GM21381 (cell line): ENCODE measurements around the gene CNKSR3.
A peak's percentile ranks its signal among the peaks of the same experiment; 100 is the strongest.
"Not testable (repeated sequence)": the region's sequence is repeated elsewhere in the genome, so short reads cannot be mapped to it uniquely, and the experiment has no call there.

ENCODE experiments used
- ATAC-seq: cut with Tn5 transposase; IDR thresholded peaks from one replicate; pipeline ENCODE4 v1.9.1; 2021; ENCODE audit warnings: mild to moderate bottlenecking, moderate library complexity; ENCODE audit not compliant: unreplicated experiment

Gene CNKSR3

GRCh38 chr6:154528310-154528915, 17.9 kb upstream of the CNKSR3 start:
- ATAC-seq: no peak

DNA sequence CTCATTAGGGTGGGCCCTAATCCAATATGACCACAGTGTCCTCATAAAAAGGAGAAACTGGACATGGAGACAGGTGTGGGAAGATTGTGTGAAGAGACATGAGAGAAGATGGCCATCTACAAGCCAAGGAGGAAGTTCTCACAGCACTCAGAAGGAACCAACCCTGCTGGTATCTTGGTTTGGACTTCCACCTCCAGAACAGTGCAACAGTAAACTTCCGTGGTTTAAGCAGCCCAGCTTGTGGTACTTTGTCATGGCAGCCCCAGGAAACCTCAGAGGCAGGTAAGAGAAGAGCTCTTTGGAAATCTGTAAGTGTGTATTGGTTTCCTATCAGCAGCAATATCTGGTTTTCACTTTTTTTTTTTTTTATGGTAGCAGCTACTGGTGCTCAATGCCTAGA, 16.5 kb upstream of the CNKSR3 start:
- ATAC-seq: no peak

DNA sequence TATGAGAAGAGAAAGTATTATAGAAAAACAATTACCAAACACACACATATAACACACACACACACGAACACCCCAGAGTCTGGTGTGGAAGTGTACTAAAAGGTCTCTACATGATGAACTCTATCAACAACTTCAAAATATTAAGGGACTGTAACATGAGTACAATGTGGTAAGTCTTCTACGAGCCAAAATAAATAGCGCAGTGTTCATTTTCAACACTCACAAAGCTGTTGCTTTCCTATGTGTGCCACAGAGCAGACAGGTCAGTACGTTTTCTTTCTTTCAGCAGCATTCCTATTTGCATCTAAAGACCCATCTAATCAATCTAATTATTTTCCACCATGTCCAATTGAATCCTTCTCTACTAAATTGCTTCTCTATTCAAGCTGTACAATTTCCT, 12.1 kb upstream of the CNKSR3 start:
- no peak for ATAC-seq

DNA sequence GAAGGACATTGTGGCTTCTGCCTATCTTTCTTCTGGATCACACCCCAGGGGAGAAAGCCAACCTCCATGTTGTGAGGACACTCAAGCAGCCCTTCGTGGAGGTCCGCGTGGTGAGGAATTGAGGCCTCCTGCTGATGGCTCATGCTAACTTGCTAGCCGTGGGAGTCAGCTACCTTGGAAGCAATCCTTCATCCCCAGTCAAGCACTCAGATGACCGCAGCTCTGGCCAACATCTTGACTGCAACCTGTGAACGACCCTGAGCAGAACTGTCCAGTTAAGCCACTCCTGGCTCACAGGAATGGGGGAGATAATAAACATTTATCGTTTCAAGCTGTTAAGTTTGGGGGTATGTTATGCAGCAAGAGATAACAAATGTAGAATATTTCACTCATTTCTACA, 10.9 kb upstream of the CNKSR3 start:
- ATAC-seq: no peak

- no peak for ATAC-seq
Observed at GRCh38 chr6:154520280-154520679, 9.8 kb upstream of the CNKSR3 start.

DNA sequence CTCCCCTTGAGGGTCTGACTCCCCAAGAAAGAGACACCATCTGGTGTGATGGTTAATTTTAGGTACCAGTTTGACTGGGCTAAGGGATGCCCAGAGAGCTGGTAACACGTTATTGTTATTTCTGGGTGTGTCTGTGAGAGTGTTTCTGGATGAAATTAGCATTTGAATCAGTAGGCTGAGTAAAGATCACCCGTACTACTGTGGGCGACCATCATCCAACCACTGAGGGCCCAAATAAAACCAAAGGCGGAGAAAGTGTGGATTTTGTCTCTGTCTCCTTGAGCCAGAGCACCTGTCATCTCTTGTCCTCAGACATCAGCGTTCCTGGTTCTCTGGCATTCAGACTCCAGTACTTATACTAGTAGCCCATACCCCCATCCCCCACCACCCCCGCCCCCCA, 7.9 kb upstream of the CNKSR3 start:
- no peak for ATAC-seq

- ATAC-seq: no peak
Observed at GRCh38 chr6:154516276-154516675, 5.8 kb upstream of the CNKSR3 start.

- ATAC-seq: no peak
Observed at GRCh38 chr6:154515826-154516225, 5.3 kb upstream of the CNKSR3 start.

DNA sequence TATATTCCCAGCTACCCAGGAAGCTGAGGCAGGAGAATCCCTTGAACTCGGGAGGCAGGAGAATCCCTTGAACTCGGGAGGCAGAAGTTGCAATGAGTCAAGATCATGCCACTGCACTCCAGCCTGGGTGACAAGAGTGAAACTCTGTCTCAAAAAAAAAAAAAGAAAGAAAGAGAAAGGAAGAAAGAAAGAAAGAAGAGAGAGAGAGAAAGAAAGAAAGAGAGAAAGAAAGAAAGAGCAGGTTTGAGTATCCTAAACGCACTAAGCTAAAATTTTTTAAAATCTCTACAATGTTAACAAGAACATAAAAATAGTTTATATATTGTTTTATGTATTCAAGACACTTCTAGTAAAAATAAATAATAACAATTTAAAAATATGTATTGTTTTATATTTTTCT, 4.6 kb upstream of the CNKSR3 start:
- ATAC-seq: not testable (repeated sequence)

GRCh38 chr6:154514481-154514880, 4.0 kb upstream of the CNKSR3 start:
- no peak for ATAC-seq

DNA sequence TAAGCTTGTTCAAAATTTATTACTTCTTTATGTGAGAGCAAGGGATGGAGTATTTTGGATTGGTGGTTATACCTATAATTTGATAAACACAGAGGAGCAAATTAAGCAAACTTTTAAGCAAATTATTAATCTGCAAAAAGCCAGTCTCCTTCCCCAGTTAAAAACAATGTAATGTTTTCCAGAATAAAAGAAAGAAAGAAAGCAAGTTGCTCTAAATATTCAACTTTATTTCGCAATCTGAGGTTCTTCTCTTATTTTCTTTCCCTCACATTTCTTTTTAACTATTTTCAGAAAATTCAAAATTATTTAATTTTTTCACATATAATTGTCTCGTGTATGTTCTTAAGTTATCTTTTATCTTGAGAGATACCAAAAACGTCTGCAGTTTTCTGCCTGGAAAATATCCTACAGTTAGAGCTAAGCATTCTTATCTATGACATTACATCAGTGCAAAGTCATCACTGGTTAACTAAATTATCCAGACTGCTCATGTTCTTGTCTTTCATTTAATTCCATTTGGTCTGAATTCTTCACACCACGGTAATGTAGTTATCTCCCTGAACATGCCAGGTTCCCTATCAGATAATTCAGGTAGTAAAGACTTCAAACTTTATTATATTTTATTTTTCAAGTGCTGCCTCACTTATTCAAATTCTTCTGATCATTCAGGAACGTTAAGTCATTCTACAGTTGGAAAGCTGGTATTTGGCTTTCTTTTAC, 3.3 kb upstream of the CNKSR3 start:
- ATAC-seq: no peak

- ATAC-seq: no peak
Observed at GRCh38 chr6:154512201-154512600, 1.7 kb upstream of the CNKSR3 start.

- ATAC-seq: no peak
Observed at GRCh38 chr6:154511791-154512190, 1.3 kb upstream of the CNKSR3 start.

DNA sequence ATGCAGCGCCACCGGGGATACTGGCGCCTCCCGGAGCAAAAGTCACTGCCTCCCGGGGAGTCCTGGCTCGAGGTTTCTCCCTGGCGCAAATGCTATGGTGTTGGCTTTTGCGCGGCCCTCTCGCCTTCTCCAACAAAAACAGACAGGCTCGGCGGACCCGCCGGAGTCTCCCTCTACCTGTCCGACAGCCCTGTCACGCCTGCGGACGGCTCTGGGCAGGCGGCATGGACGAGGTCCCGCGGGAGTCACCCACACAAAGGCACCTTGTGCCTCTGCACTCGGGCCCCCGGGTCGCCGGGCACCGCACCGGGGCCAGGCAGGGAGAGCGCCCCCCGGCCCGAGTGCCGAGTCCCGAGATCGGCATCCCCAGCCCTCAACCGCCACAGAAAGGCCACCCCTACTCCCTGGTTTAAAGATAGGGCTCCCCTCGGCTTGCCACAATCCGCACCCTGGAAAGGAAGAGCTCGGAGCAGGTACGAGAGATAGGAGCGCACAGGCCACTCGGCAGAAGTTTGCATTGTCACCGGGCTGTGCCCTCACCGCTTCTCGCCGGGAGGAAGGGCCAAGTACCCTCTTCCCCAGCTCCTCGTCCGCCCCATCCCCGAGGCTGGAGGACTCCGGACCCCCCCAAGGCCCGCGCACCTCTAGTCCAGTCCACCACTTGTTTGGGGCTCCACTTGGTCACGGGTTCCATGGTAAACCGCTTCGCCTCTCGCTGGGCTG, 903 bp downstream of the CNKSR3 start:
- ATAC-seq: peak; percentile 20

DNA sequence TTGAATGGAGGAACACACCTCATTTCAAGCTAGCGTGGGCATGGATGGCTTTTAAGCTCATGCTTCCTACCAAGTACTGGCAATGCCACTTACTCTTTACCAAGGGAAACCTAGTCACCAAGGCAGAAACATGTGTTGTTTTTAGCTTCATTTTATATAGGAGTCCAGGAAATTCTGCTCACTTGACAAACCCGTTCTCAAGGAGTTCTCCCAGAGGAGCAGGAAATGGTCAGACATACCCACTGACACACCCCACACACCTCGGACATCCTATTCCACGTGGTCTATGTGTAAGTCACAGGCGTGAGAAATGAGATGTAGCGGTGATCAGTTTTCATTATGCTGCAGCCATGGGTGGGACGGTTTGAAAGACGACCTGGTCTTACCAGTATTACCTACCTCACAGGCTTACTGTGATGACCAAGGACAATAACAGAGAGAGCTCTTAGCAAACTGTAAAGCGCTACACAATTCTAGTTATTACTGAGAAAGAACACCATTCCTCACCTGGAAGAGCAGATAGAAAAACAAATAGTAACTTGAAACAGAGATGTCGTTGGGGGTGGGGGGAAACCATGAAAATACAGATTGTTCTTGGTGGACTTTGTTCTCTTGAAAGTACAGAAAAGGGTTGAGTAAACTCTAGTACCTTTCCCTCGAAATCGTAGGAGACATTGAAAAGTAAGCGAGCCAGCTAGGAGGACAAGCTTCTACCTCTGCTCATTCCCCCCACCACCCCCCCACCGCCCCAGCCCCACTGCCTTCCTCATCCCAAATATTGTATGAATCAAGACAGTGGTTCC, 1.7 kb downstream of the CNKSR3 start:
- no peak for ATAC-seq

- ATAC-seq: no peak
Observed at GRCh38 chr6:154506991-154507898, 3.2 kb downstream of the CNKSR3 start.

GRCh38 chr6:154506582-154506981, 3.9 kb downstream of the CNKSR3 start:
- no peak for ATAC-seq

DNA sequence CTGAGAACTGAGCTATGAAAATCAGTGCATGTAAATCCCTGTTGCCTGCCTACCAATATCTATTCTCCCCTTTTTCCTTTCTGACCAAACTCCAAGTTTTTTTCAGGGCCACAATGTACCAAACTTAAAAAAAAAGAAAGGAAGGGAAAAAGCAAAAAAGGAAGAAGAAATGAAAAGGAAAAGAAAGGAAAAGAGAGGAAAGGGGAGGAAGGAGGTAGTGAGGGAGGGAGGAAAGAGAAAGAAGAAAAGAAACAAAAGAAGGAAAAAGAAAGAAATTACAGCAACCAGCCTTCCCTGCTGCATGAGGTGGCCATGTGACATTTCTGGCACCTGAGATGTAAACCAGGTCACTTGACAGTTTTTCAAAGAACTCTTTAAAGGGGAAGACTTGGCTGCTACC, 4.4 kb downstream of the CNKSR3 start:
- ATAC-seq: no peak

DNA sequence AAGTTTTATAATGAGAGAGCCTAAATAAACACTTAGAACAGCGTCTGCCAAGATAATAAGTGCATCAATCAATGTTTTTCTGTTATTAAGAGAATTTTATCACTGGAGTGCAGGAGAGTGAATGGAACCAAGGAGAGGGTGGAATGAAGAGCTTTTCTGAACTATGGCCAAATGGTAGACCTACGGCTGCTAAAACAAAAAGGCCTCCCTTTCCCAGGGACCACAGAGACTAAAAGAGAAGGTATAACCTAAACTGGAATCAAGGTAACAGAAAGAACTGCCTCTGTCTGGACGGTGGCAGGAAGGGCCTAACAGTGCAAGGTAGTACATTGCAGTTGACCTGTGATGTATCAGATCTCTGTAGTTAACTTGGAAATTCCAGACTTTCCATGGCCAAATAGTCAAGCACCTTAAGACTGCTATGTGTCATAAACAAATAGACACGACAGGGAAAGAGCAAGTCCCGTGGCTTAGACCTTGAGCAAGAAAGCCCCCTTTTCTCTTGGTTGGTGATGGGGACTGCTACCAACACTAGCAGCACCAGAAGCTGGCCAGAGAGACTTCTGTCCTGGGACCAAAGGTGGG, 5.5 kb downstream of the CNKSR3 start:
- ATAC-seq: no peak

- ATAC-seq: no peak
Observed at GRCh38 chr6:154504102-154504501, 6.4 kb downstream of the CNKSR3 start.
